GM18498 (cell line): Measurements from ENCODE around the gene OCA2.

Source experiments
- ATAC-seq: cut with Tn5 transposase; IDR thresholded peaks from one replicate; pipeline ENCODE4 v1.9.1; 2021; ENCODE audit warnings: mild to moderate bottlenecking, moderate library complexity; ENCODE audit not compliant: unreplicated experiment

OCA2 gene

GRCh38 chr15:27885201-27885600 is 213.9 kb downstream of the OCA2 start:
- no peak for ATAC-seq

- no peak for ATAC-seq
Measured at GRCh38 chr15:27884726-27885125, 214.4 kb downstream of the OCA2 start.

- ATAC-seq = no peak
Measured at GRCh38 chr15:27878841-27879240, 220.3 kb downstream of the OCA2 start.

GRCh38 chr15:27873828-27874227 is 225.3 kb downstream of the OCA2 start:
- no peak for ATAC-seq

- ATAC-seq = no peak
Measured at GRCh38 chr15:27873039-27873438, 226.1 kb downstream of the OCA2 start.

- ATAC-seq = no peak
Measured at GRCh38 chr15:27872355-27872754, 226.8 kb downstream of the OCA2 start.

GRCh38 chr15:27871902-27872260 is 227.2 kb downstream of the OCA2 start:
- ATAC-seq = no peak

- no peak for ATAC-seq
Measured at GRCh38 chr15:27871078-27871901, 227.8 kb downstream of the OCA2 start.

- no peak for ATAC-seq
Measured at GRCh38 chr15:27870320-27870719, 228.8 kb downstream of the OCA2 start.

- no peak for ATAC-seq
Measured at GRCh38 chr15:27869697-27870281, 229.3 kb downstream of the OCA2 start.

- ATAC-seq = no peak
Measured at GRCh38 chr15:27868828-27869404, 230.2 kb downstream of the OCA2 start.

GRCh38 chr15:27867861-27868260 is 231.3 kb downstream of the OCA2 start:
- no peak for ATAC-seq

- ATAC-seq = no peak
Measured at GRCh38 chr15:27866505-27867165, 232.5 kb downstream of the OCA2 start.

- ATAC-seq = no peak
Measured at GRCh38 chr15:27865926-27866325, 233.2 kb downstream of the OCA2 start.

- no peak for ATAC-seq
Measured at GRCh38 chr15:27865323-27865922, 233.7 kb downstream of the OCA2 start.

GRCh38 chr15:27864719-27865118 is 234.4 kb downstream of the OCA2 start:
- ATAC-seq = no peak

- ATAC-seq = no peak
Measured at GRCh38 chr15:27864086-27864485, 235.0 kb downstream of the OCA2 start.

- ATAC-seq = no peak
Measured at GRCh38 chr15:27863000-27863399, 236.1 kb downstream of the OCA2 start.

GRCh38 chr15:27861171-27861570 is 237.9 kb downstream of the OCA2 start:
- ATAC-seq = no peak

- ATAC-seq = no peak
Measured at GRCh38 chr15:27855137-27855536, 244.0 kb downstream of the OCA2 start.

- ATAC-seq = no peak
Measured at GRCh38 chr15:27854601-27855000, 244.5 kb downstream of the OCA2 start.
